Spleen (tissue), 11 donors: ENCODE data around the gene VENTX. TPM values are rescaled to one million over a fixed set of nuclear protein-coding genes. Genes with fewer than 3 reads are reported as not detected.

Experiments
- DNase-seq: peaks from one replicate; pipeline ENCODE4 v3.0.0-alpha.2; 2020
- H3K27ac ChIP-seq, 8 donors: fragments of 200-600 bp; sonication (generic) in 7 of 8; 1 replicate in 4 of 8; 2 replicates in 4 of 8; pipeline versions ENCODE4 v1.5.0 to v1.8.0; 2016 to 2021; ENCODE audit warnings: inconsistent platforms in 4 of 8, mild to moderate bottlenecking in 4 of 8, moderate library complexity in 1 of 8
- H3K27me3 ChIP-seq, 7 donors: fragments of 200-600 bp; sonication (generic) in 6 of 7; replicated peaks in 1 of 7; 1 replicate in 4 of 7; 2 replicates in 3 of 7; pipeline versions ENCODE4 v1.5.0 to v1.8.0; 2016 to 2021; ENCODE audit warnings: inconsistent platforms in 3 of 7, mild to moderate bottlenecking in 1 of 7
- H3K36me3 ChIP-seq, 6 donors: fragments of 200-600 bp; sonication (generic) in 5 of 6; 1 replicate in 4 of 6; 2 replicates in 2 of 6; pipeline versions ENCODE4 v1.5.0 to v1.8.0; 2016 to 2021; ENCODE audit warnings: inconsistent platforms in 2 of 6
- H3K4me1 ChIP-seq, 6 donors: fragments of 200-600 bp; sonication (generic) in 5 of 6; 1 replicate in 3 of 6; 2 replicates in 3 of 6; pipeline versions ENCODE4 v1.5.0 to v1.8.0; 2016 to 2021; ENCODE audit warnings: inconsistent platforms in 3 of 6
- H3K4me3 ChIP-seq, 8 donors: fragments of 200-600 bp; sonication (generic) in 7 of 8; 1 replicate in 4 of 8; 2 replicates in 4 of 8; pipeline versions ENCODE4 v1.5.0 to v1.8.0; 2016 to 2021; ENCODE audit warnings: inconsistent platforms in 4 of 8, mild to moderate bottlenecking in 4 of 8, moderate library complexity in 2 of 8
- H3K9me3 ChIP-seq, 8 donors: fragments of 200-600 bp; sonication (generic) in 7 of 8; 1 replicate in 4 of 8; 2 replicates in 4 of 8; pipeline versions ENCODE4 v1.5.0 to v1.8.0; 2016 to 2021; ENCODE audit warnings: inconsistent platforms in 4 of 8
- POLR2A ChIP-seq, 3 donors: fragments of 450-650 bp; IDR thresholded peaks; one replicate each; pipeline ENCODE4 v1.5.1; 2017; ENCODE audit warnings: antibody characterized with exemption in 3 of 3, mild to moderate bottlenecking in 1 of 3
- POLR2AphosphoS5 ChIP-seq, 3 donors: sonication (generic); formaldehyde crosslinking; IDR thresholded peaks; one replicate each; pipeline ENCODE4 v1.5.1; 2017; ENCODE audit warnings: antibody characterized with exemption in 3 of 3
- WGBS, 5 donors: extraction: QIAGEN DNeasy Blood & Tissue Kit in 3 of 5; methylation state at CpG; one replicate each; pipeline versions ENCODE4 v1.1.5 to v1.1.7; 2013 to 2018; 5-methylcytosine and 5-hydroxymethylcytosine counted together
- intact Hi-C: fragments of 100-400 bp; cut with DNase I; formaldehyde crosslinking; loops from one replicate; pipeline ENCODE4 v1.15.0; 2023; ENCODE audit warnings: low total_unique reads
- polyA plus RNA-seq, 3 donors: library from polyadenylated mRNA; stranded (reverse); fragments of 200-250 nt; gene quantifications; one replicate each; pipeline ENCODE4 v1.2.1, GENCODE V29; 2013
- total RNA-seq, 7 donors: library from RNA; depleted of rRNA in 3 of 7; stranded (reverse); fragments of >200 nt in 3 of 7; fragmentation: NEBNext Ultra II Directional in 4 of 7; extraction: Animal tissue kit (Norgen Biotek cat#: 25700) in 4 of 7; gene quantifications; one replicate each; pipeline versions ENCODE4 v1.1.0 to v1.2.1, GENCODE V29; 2016 to 2021
- TF ChIP-seq, protein P1 (sequence below), 11 experiments: fragments of 200-600 bp in 7 of 11; fragments of 450-650 bp in 4 of 11; sonication (generic) in 4 of 11; IDR thresholded peaks in 8 of 11; conservative IDR thresholded peaks in 3 of 11; 1 replicate in 7 of 11; 2 replicates in 4 of 11; pipeline versions ENCODE4 v1.4.0 to v1.8.0; 2016 to 2021; ENCODE audit warnings: antibody characterized with exemption in 11 of 11, inconsistent platforms in 4 of 11, mild to moderate bottlenecking in 1 of 11
- donor health status: healthy with polysubstance abuse.
- donor health status: DM: no; HTN: no; CAD: no; lungs with moderate emphysema.
- donor health status: DM: no; HTN: no; CAD: no.
- donor health status: Bipolar disorder and iron deficiency.
- donor health status: healthy.
- donor health status: DM: no; HTN: no; CAD: no.
- donor health status: DM: yes; HTN: yes; CAD: no.

The VENTX gene
- total and polyA plus RNA-seq, 10 donors, result 0.76 to 10.4 (median 3.2) TPM

DNA sequence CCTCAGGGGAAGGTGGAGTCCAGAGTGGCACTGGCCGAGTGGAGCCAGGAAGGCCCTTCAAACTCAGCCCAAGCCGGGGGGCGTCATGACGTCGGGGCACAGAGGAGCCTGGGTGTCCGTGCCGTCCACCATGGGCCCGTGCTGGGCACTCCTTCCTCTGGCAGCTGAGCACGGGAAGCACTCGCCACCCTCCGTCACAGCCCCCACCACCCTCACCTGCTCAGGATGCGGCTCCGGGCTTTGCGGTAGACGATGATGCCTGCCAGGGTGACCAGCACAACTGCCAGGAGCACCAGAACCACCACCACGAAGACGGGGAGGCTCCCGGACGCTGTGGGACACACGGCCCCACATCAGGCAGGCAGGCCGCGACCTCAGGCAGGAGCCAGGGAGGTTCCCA is 30.9 kb downstream of the VENTX start:
- WGBS, 5 donors, result 89 to 96% (median 93%) methylated on average over 19 to 22 of the region's 22 CpGs

DNA sequence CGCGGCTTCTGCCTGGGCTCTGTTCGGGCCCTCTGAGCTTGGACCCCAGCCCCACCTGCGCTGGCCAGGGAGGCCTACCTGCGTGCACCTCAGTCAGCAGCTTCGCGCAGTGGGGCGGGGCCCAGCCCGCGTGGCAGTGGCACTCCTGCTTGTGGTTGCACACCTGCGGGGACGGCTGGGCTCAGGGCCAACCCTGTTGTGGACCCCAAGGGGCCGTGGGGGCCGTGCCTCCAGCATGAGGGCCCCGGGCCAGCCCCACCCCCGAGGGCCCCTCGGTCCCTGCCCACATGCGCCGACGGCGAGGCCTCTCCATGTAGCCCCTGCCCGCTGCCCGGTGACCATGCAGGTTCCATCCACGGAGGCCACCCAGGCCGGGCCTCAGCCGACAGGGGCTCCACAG is 31.7 kb downstream of the VENTX start:
- H3K36me3 ChIP-seq, result peaks cover 0 to 87% (median 69%) of the 10 kb centered on the region in 6 donors
- intact Hi-C loops, result no loop called here
- H3K4me1 ChIP-seq, result peaks cover 0 to 34% (median 8%) of the 10 kb centered on the region in 6 donors
- peak in 1 of 3 donors; percentile 39 for TF ChIP-seq POLR2AphosphoS5 (IDR thresholded peaks at IDR 0.05)
- TF ChIP-seq, protein P1, sequence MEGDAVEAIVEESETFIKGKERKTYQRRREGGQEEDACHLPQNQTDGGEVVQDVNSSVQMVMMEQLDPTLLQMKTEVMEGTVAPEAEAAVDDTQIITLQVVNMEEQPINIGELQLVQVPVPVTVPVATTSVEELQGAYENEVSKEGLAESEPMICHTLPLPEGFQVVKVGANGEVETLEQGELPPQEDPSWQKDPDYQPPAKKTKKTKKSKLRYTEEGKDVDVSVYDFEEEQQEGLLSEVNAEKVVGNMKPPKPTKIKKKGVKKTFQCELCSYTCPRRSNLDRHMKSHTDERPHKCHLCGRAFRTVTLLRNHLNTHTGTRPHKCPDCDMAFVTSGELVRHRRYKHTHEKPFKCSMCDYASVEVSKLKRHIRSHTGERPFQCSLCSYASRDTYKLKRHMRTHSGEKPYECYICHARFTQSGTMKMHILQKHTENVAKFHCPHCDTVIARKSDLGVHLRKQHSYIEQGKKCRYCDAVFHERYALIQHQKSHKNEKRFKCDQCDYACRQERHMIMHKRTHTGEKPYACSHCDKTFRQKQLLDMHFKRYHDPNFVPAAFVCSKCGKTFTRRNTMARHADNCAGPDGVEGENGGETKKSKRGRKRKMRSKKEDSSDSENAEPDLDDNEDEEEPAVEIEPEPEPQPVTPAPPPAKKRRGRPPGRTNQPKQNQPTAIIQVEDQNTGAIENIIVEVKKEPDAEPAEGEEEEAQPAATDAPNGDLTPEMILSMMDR (IDR thresholded peaks at IDR 0.05 in 8 of 11, conservative IDR thresholded peaks at IDR 0.05 in 3 of 11), result no peak
- H3K27me3 ChIP-seq, result no peaks in the 10 kb centered on the region
- peak; percentile 76 for DNase-seq
- no peak overlapping the region for H3K4me3 ChIP-seq
- no peak overlapping the region for H3K27ac ChIP-seq
- 76 to 93% (median 89%) methylated on average over 5 to 26 of the region's 26 CpGs; no CpG with 5 or more reads in 1 of the 5 donors for WGBS, 5 donors
- no peaks in the 10 kb centered on the region for H3K9me3 ChIP-seq

More for the DNA sequence above, 30.9 kb downstream of the VENTX start:
- H3K4me1 ChIP-seq, result peaks cover 0 to 34% (median 9%) of the 10 kb centered on the region in 6 donors
- no peak overlapping the region for H3K27ac ChIP-seq
- no peak for DNase-seq
- intact Hi-C loops, result no loop called here
- H3K36me3 ChIP-seq, result peaks cover 0 to 84% (median 64%) of the 10 kb centered on the region in 6 donors
- no peaks in the 10 kb centered on the region for H3K9me3 ChIP-seq
- TF ChIP-seq, protein P1 (IDR thresholded peaks at IDR 0.05 in 8 of 11, conservative IDR thresholded peaks at IDR 0.05 in 3 of 11), result no peak
- TF ChIP-seq POLR2AphosphoS5 (IDR thresholded peaks at IDR 0.05), result no peak
- no peaks in the 10 kb centered on the region for H3K27me3 ChIP-seq
- no peak overlapping the region for H3K4me3 ChIP-seq

DNA sequence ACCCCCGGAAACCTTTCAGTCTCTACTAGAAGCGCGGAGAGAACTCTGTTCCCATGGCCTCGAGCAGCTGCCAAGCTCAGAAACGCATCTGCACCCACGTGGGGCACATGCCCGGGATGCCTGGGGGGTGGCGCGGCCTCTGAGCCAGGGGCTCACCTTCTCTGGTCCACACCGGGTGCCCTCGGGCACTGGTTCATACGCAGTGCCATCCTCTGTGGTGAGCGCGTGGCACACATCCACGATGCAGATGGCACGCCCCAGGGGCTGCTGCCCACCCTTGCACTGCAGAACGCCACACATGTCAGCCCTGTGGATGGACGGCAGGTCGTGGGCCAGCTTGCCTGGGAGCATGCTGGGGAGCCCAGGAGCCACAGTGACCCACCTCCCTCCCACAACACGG is 32.5 kb downstream of the VENTX start:
- no peaks in the 10 kb centered on the region for H3K9me3 ChIP-seq
- 87 to 94% (median 92%) methylated on average over 8 to 20 of the region's 20 CpGs for WGBS, 5 donors
- intact Hi-C loops, result no loop called here
- H3K4me1 ChIP-seq, result peaks cover 0 to 36% (median 13%) of the 10 kb centered on the region in 6 donors
- peak in 1 of 3 donors; percentile 34 for TF ChIP-seq POLR2AphosphoS5 (IDR thresholded peaks at IDR 0.05)
- TF ChIP-seq POLR2A (IDR thresholded peaks at IDR 0.05), result no peak
- H3K4me3 ChIP-seq, result no peak overlapping the region
- no peak for DNase-seq
- peaks cover 0 to 8% (median 0%) of the 10 kb centered on the region in 7 donors for H3K27me3 ChIP-seq
- H3K36me3 ChIP-seq, result peaks cover 0 to 87% (median 69%) of the 10 kb centered on the region in 6 donors
- no peak overlapping the region for H3K27ac ChIP-seq

DNA sequence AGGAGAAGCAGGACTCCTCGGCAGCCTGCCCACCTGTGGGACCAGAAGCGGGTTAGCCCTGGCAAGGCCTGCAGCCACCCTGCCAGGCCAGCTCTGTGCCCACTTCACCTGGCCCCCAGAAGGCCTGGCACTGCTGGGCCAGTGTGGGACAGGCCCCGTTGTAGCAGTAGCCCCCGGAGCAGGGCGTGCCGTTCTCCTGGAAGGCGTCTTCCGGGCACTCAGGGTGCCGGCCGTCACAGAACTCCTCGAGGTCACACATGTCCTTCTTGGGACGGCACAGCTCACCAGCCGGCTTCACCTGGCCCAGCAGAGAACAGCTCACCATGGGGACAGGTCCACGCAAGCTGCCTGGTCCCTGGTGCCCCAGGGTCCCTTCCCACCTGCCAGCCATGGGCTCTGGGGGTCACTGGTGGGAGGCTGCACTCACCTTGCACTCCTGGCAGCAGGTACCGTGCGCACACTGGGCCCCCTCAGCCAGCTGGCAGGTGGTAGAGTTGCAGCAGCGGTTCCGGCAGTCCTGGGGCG is 33.2 kb downstream of the VENTX start:
- Histone ChIP-seq H3K4me3 (no peak overlapping the region), H3K27ac (no peak overlapping the region), H3K4me1 (peaks cover under 1 to 36% (median 19%) of the 10 kb centered on the region in 6 donors), H3K9me3 (no peaks in the 10 kb centered on the region), H3K36me3 (peaks cover 0 to 83% (median 69%) of the 10 kb centered on the region in 6 donors), H3K27me3 (peaks cover 0 to 15% (median 0%) of the 10 kb centered on the region in 7 donors)
- TF ChIP-seq POLR2A (IDR thresholded peaks at IDR 0.05) (no peak), POLR2AphosphoS5 (IDR thresholded peaks at IDR 0.05) (no peak)
- TF ChIP-seq, protein P1 (IDR thresholded peaks at IDR 0.05 in 8 of 11, conservative IDR thresholded peaks at IDR 0.05 in 3 of 11), result no peak
- 89 to 96% (median 93%) methylated on average over 2 to 19 of the region's 19 CpGs; no CpG with 5 or more reads in 1 of the 5 donors for WGBS, 5 donors
- intact Hi-C loops, result no loop called here
- DNase-seq, result no peak
